ENCODE data around the gene HOMER2.

- no peak for TF ChIP-seq CTCF (IDR thresholded peaks at IDR 0.05; ENCODE audit: borderline replicate concordance, extremely low read depth, low read length, poor library complexity, severe bottlenecking)
- TF ChIP-seq EZH2 (IDR thresholded peaks at IDR 0.05; ENCODE audit: borderline replicate concordance, low read depth, low read length, severe bottlenecking) = no peak
These were observed 79.4 kb downstream of the HOMER2 start for GRCh38 chr15:82873000-82873680.

All from DND-41 (cell line).